ENCODE measurements around the gene ZNF718.

DNA sequence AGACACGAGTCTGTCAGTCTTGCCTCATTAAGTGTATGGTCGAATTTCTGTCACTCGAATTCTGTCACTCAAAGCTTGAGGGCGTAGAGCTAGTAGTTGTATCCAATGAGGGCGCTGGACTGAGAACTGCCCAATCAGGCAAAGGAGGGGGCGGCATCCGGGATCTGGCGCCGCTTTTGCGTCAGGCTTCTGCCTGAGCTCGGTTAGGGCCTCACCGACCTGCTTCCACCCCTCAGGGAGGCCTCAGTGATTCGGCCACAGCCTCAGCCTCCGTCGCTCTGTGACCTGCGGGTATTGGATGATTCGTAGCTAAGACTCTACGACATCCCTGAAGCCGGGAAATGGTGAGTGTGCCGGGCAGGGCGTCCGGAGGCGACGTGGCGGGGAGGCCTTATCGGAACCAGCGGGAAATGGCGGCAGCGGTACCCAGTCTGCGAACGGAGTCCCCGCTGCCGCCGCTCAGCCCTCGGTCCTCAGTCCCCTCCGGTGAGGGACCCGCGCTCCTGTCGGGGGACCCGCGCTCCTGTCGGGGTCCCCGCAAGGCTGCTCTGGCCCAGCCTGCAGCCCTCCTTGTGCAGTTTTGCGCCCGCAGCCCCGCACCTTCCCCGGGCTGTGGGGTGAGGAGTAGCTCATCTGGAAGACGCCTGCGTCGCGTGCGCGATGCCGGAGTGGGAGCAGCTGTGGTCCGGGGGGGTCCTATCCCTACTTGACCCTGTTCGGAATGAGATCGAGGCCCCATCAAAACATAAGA lies 88.3 kb downstream of the ZNF718 start:
- TF ChIP-seq EP300 (IDR thresholded peaks at IDR 0.05) = no peak
- TF ChIP-seq, protein P1, sequence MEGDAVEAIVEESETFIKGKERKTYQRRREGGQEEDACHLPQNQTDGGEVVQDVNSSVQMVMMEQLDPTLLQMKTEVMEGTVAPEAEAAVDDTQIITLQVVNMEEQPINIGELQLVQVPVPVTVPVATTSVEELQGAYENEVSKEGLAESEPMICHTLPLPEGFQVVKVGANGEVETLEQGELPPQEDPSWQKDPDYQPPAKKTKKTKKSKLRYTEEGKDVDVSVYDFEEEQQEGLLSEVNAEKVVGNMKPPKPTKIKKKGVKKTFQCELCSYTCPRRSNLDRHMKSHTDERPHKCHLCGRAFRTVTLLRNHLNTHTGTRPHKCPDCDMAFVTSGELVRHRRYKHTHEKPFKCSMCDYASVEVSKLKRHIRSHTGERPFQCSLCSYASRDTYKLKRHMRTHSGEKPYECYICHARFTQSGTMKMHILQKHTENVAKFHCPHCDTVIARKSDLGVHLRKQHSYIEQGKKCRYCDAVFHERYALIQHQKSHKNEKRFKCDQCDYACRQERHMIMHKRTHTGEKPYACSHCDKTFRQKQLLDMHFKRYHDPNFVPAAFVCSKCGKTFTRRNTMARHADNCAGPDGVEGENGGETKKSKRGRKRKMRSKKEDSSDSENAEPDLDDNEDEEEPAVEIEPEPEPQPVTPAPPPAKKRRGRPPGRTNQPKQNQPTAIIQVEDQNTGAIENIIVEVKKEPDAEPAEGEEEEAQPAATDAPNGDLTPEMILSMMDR (IDR thresholded peaks at IDR 0.05) = no peak

Data from A549 (cell line).